IMR-90 (cell line): ENCODE measurements around the gene FAM131C. TPM values are rescaled to one million over a fixed set of nuclear protein-coding genes. Genes with fewer than 3 reads are reported as not detected.

Source experiments
- ATAC-seq: fragments of 200-7000 bp; cut with Tn5 transposase; 2 replicates; pipeline ENCODE4 v1.9.1; 2020; ENCODE audit warnings: low read depth, mild to moderate bottlenecking, moderate library complexity
- BruUV-seq: library from RNA; stranded (reverse); fragments of 400-500 nt; replicated peaks from 2 replicates; lab custom pipeline; 2021; lab: Mats Ljungman, UMichigan
- CTCF ChIA-PET: fragments of 300-600 bp; formaldehyde crosslinking; extraction: SDS; loops from one replicate; lab custom pipeline; 2021; ENCODE audit warnings: antibody characterized with exemption; lab: Yijun Ruan, JAX
- POLR2A ChIA-PET: fragments of 300-600 bp; sonication (Branson Sonifier 250); formaldehyde crosslinking; loops from one replicate; lab custom pipeline; 2022; ENCODE audit warnings: antibody characterized with exemption; ENCODE audit not compliant: unreplicated experiment; lab: Charles Lee
- DNase-seq: peaks from one replicate; pipeline ENCODE4 v3.0.0; 2013
- H2AFZ ChIP-seq: replicated peaks from 2 replicates; pipeline ENCODE3; 2013; ENCODE audit warnings: low read length, mild to moderate bottlenecking; ENCODE audit not compliant: poor library complexity
- H2AK5ac ChIP-seq: 2 replicates; pipeline ENCODE4 v1.6.1; 2013; ENCODE audit warnings: low read depth, low read length, inconsistent platforms
- H2AK9ac ChIP-seq: replicated peaks from 2 replicates; pipeline ENCODE3; 2013; ENCODE audit warnings: mild to moderate bottlenecking, low read depth, low read length, moderate library complexity; ENCODE audit not compliant: poor library complexity
- H2BK120ac ChIP-seq: 2 replicates; pipeline ENCODE4 v1.6.1; 2013; ENCODE audit warnings: low read depth, low read length, inconsistent platforms
- H2BK15ac ChIP-seq: 3 replicates; pipeline ENCODE4 v1.6.1; 2013; ENCODE audit warnings: low read depth, low read length, inconsistent platforms
- H2BK20ac ChIP-seq: 2 replicates; pipeline ENCODE4 v1.6.1; 2013; ENCODE audit warnings: low read depth, mild to moderate bottlenecking, inconsistent platforms, low read length, moderate library complexity
- H2BK5ac ChIP-seq: 2 replicates; pipeline ENCODE4 v1.6.1; 2013; ENCODE audit warnings: mild to moderate bottlenecking, low read depth, low read length, inconsistent platforms; ENCODE audit not compliant: poor library complexity, severe bottlenecking
- H3K14ac ChIP-seq: replicated peaks from 2 replicates; pipeline ENCODE4 v1.6.1; 2013; ENCODE audit warnings: low read depth, low read length, inconsistent platforms
- H3K18ac ChIP-seq: 2 replicates; pipeline ENCODE4 v1.6.1; 2013; ENCODE audit warnings: low read depth, low read length, control low read depth
- H3K23ac ChIP-seq: 2 replicates; pipeline ENCODE4 v1.6.1; 2013; ENCODE audit warnings: low read depth, low read length, inconsistent platforms
- H3K27ac ChIP-seq: 2 replicates; pipeline ENCODE4 v1.5.1; 2013; ENCODE audit warnings: mild to moderate bottlenecking, control low read depth, low read length; ENCODE audit not compliant: insufficient read depth
- H3K27me3 ChIP-seq: 2 replicates; pipeline ENCODE4 v1.6.1; 2013; ENCODE audit warnings: low read length; ENCODE audit not compliant: control insufficient read depth, insufficient read depth
- H3K36me3 ChIP-seq: 2 replicates; pipeline ENCODE4 v1.6.1; 2013; ENCODE audit warnings: low read length, mixed read lengths; ENCODE audit not compliant: control insufficient read depth, insufficient read depth
- H3K4ac ChIP-seq: 2 replicates; pipeline ENCODE4 v1.6.1; 2013; ENCODE audit warnings: low read depth, low read length, inconsistent platforms
- H3K4me1 ChIP-seq: 2 replicates; pipeline ENCODE4 v1.6.1; 2013; ENCODE audit warnings: low read length, mixed read lengths; ENCODE audit not compliant: control insufficient read depth, insufficient read depth
- H3K4me2 ChIP-seq: 2 replicates; pipeline ENCODE4 v1.6.1; 2013; ENCODE audit warnings: low read depth, mild to moderate bottlenecking, control low read depth, low read length, moderate library complexity
- H3K4me3 ChIP-seq: 2 replicates; pipeline ENCODE4 v1.5.1; 2013; ENCODE audit warnings: low read depth, mild to moderate bottlenecking, control low read depth, low read length, moderate library complexity; ENCODE audit not compliant: insufficient read depth
- H3K56ac ChIP-seq: 2 replicates; pipeline ENCODE4 v1.6.1; 2013; ENCODE audit warnings: low read length, inconsistent platforms; ENCODE audit not compliant: insufficient read depth; ENCODE audit errors: extremely low read depth
- H3K79me1 ChIP-seq, 2 experiments: 2 replicates each; pipeline ENCODE4 v1.6.1; 2013; ENCODE audit warnings: low read length in 2 of 2, inconsistent platforms in 1 of 2, low read depth in 1 of 2
- H3K9ac ChIP-seq: 2 replicates; pipeline ENCODE4 v1.6.1; 2013; ENCODE audit warnings: low read depth, low read length, control low read depth
- H3K9me1 ChIP-seq: 2 replicates; pipeline ENCODE4 v1.6.1; 2013; ENCODE audit warnings: low read length, inconsistent platforms; ENCODE audit not compliant: insufficient read depth
- H3K9me3 ChIP-seq: 2 replicates; pipeline ENCODE4 v1.6.1; 2013; ENCODE audit warnings: low read length; ENCODE audit not compliant: control insufficient read depth, insufficient read depth
- H4K20me1 ChIP-seq: 2 replicates; pipeline ENCODE4 v1.6.1; 2013; ENCODE audit warnings: low read length, inconsistent platforms; ENCODE audit not compliant: insufficient read depth
- H4K5ac ChIP-seq: 2 replicates; pipeline ENCODE4 v1.6.1; 2013; ENCODE audit warnings: mild to moderate bottlenecking, low read depth, low read length, control low read depth
- H4K8ac ChIP-seq, 2 experiments: 2 replicates each; pipeline ENCODE4 v1.6.1; 2013; ENCODE audit warnings: low read depth in 2 of 2, low read length in 2 of 2, control low read depth in 1 of 2, inconsistent platforms in 1 of 2
- H4K91ac ChIP-seq: 2 replicates; pipeline ENCODE4 v1.6.1; 2013; ENCODE audit warnings: low read depth, low read length, inconsistent platforms; ENCODE audit not compliant: insufficient read depth
- ELK1 ChIP-seq: fragments of 150-350 bp; IDR thresholded peaks from 2 replicates; pipeline ENCODE4 v1.6.1; 2016; ENCODE audit warnings: low read depth, mild to moderate bottlenecking, low read length, moderate library complexity, borderline replicate concordance
- FOS ChIP-seq: fragments of 150-350 bp; IDR thresholded peaks from 2 replicates; pipeline ENCODE4 v1.6.1; 2016; ENCODE audit warnings: low read depth, low read length
- NFE2L2 ChIP-seq: fragments of 150-350 bp; IDR thresholded peaks from 2 replicates; pipeline ENCODE4 v1.6.1; 2016; ENCODE audit warnings: low read depth, mild to moderate bottlenecking, low read length
- RAD21 ChIP-seq: IDR thresholded peaks from 2 replicates; pipeline ENCODE4 v1.6.1; 2012; ENCODE audit warnings: low read length, improper control_type of control experiment
- WGBS, 2 experiments: methylation state at CpG; one replicate each; pipeline versions ENCODE4 v1.1.5 to v1.1.7; 2013; ENCODE audit warnings: missing lambda C conversion rate in 2 of 2; ENCODE audit not compliant: insufficient read length in 1 of 2; ENCODE audit errors: extremely low coverage in 2 of 2; 5-methylcytosine and 5-hydroxymethylcytosine counted together
- dilution Hi-C: fragments of 300-500 bp; cut with HindIII; formaldehyde crosslinking; loops from one replicate; pipeline ENCODE4 v1.14.3; 2018; ENCODE audit warnings: low sequenced_read_pairs; ENCODE audit not compliant: unreplicated experiment
- in situ Hi-C: fragments of 300-500 bp; cut with MboI; formaldehyde crosslinking; loops from 3 replicates; pipeline ENCODE4 v1.14.3; 2019; ENCODE audit warnings: low sequenced_read_pairs, inconsistent platforms, mixed read lengths
- intact Hi-C: fragments of 100-400 bp; cut with micrococcal nuclease; formaldehyde crosslinking; loops from 2 replicates; pipeline ENCODE4 v1.10.0; 2022
- polyA plus RNA-seq, 3 experiments: library from polyadenylated mRNA; depleted of rRNA; stranded (reverse); fragments of >200 nt; gene quantifications; 2 replicates each; pipeline ENCODE4 v1.2.3, GENCODE V29; 2012; ENCODE audit warnings: low replicate concordance in 1 of 3
- total RNA-seq: library from RNA; depleted of rRNA; stranded (reverse); fragments of >200 nt; gene quantifications from 2 replicates; pipeline ENCODE4 v1.2.3, GENCODE V29; 2012

The FAM131C gene
- total and polyA plus RNA-seq, 2 of the 4 experiments (the other 2 are of a cell fraction), result 0.18 to 1.0 TPM

GRCh38 chr1:16042096-16042495, 31.4 kb downstream of the FAM131C start:
- TF ChIP-seq ELK1 (no peak), RAD21 (no peak), NFE2L2 (no peak), FOS (no peak)
- H3K23ac ChIP-seq, result no peak overlapping the region
- no peak overlapping the region for H4K91ac ChIP-seq
- no peak overlapping the region for H3K9ac ChIP-seq
- intact Hi-C loops (no loop called here), in situ Hi-C loops (no loop called here), dilution Hi-C loops (no loop called here)
- H2BK120ac ChIP-seq, result no peak overlapping the region
- no peaks in the 10 kb centered on the region for H3K79me1 ChIP-seq
- WGBS, 2 experiments, result no CpG with 5 or more reads among the region's 9 CpGs
- H3K9me3 ChIP-seq, result no peaks in the 10 kb centered on the region
- peak overlapping the region; percentile 43 for H2AFZ ChIP-seq
- H2BK20ac ChIP-seq, result no peak overlapping the region
- no peaks in the 10 kb centered on the region for H3K36me3 ChIP-seq
- H2AK5ac ChIP-seq, result no peak overlapping the region
- DNase-seq (no peak), ATAC-seq (no peak)
- no peak overlapping the region for H2AK9ac ChIP-seq
- H4K5ac ChIP-seq, result no peak overlapping the region
- POLR2A ChIA-PET, result no interaction called here
- peaks cover 43% of the 10 kb centered on the region for H3K27me3 ChIP-seq
- H2BK15ac ChIP-seq, result no peak overlapping the region
- no peaks in the 10 kb centered on the region for H4K20me1 ChIP-seq
- no peaks in the 10 kb centered on the region for H3K4me1 ChIP-seq
- H3K27ac ChIP-seq, result no peak overlapping the region
- no peak overlapping the region for H3K56ac ChIP-seq
- no peak overlapping the region for H4K8ac ChIP-seq
- no peaks in the 10 kb centered on the region for H3K9me1 ChIP-seq
- H3K4me2 ChIP-seq, result no peak overlapping the region
- BruUV-seq, result no TSS peak
- H3K4me3 ChIP-seq, result no peak overlapping the region
- no peak overlapping the region for H3K14ac ChIP-seq
- no peak overlapping the region for H3K4ac ChIP-seq
- no peak overlapping the region for H3K18ac ChIP-seq
- no peak overlapping the region for H2BK5ac ChIP-seq
- CTCF ChIA-PET, result no interaction called here
